Activated T-helper 1 cell treated with anti-CD3 and anti-CD28 coated beads, Interleukin-12 subunit alpha, Interleukin-12 subunit beta, Interleukin-2, Interleukin-4 antibody, amounts not matched to agents 30 ng/mL and 10 ng/mL and 1 ng/mL, durations not matched to agents 14 hours and 24 hours and 36 hours (primary cell): ENCODE measurements around the gene DPH2. TPM values are rescaled to one million over a fixed set of nuclear protein-coding genes. Genes with fewer than 3 reads are reported as not detected.

Experiments used
- DNase-seq: peaks from one replicate; pipeline ENCODE4 v3.0.0; 2021; ENCODE audit warnings: low spot score
- H3K27ac Mint-ChIP-seq: one replicate; pipeline ENCODE4 v1.8.0; 2021; ENCODE audit warnings: mild to moderate bottlenecking, mixed read lengths
- H3K27me3 Mint-ChIP-seq: one replicate; pipeline ENCODE4 v1.8.0; 2022; ENCODE audit warnings: mild to moderate bottlenecking, moderate library complexity, mixed read lengths; ENCODE audit not compliant: insufficient read depth
- H3K36me3 Mint-ChIP-seq: one replicate; pipeline ENCODE4 v1.8.0; 2021; ENCODE audit warnings: low read depth, mixed read lengths
- H3K4me1 Mint-ChIP-seq: one replicate; pipeline ENCODE4 v1.8.0; 2021; ENCODE audit warnings: low read depth, mixed read lengths
- H3K4me3 Mint-ChIP-seq: one replicate; pipeline ENCODE4 v1.8.0; 2021; ENCODE audit warnings: mild to moderate bottlenecking, moderate library complexity, mixed read lengths
- H3K9me3 Mint-ChIP-seq: one replicate; pipeline ENCODE4 v1.8.0; 2021; ENCODE audit warnings: mixed read lengths
- intact Hi-C: fragments of 100-400 bp; cut with micrococcal nuclease; formaldehyde crosslinking; loops from one replicate; pipeline ENCODE4 v1.15.1; 2024
- total RNA-seq: library from RNA; stranded (reverse); gene quantifications from 2 replicates; pipeline ENCODE4 v1.2.3, GENCODE V29; 2022

DPH2 gene
- total RNA-seq, 1 donor from 2014 or later = 74.8 TPM

DNA sequence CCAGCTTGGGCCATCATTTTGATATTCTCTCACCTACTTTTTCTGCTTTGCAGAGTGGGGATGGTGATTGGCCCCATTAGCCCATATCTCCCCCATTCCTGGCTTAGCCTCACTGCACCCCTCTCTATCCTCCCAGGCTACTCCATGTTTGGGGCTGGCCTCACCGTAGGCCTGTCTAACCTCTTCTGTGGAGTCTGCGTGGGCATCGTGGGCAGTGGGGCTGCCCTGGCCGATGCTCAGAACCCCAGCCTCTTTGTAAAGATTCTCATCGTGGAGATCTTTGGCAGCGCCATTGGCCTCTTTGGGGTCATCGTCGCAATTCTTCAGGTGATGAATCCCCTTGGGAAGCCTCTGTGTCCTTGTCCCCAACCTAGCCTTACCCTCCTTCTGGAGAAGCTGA, 7.1 kb downstream of the DPH2 start:
- Mint-ChIP-seq H3K36me3 (peaks cover 43% of the 10 kb centered on the region), H3K27me3 (peaks cover 1% of the 10 kb centered on the region), H3K27ac (no peak overlapping the region), H3K4me3 (peak overlapping the region; percentile 85), H3K9me3 (no peaks in the 10 kb centered on the region), H3K4me1 (peaks cover 58% of the 10 kb centered on the region)
- intact Hi-C loops = loop anchor here (10.0 kb wide), 1 partner anchor 612 kb away; the partner anchor contains the start of gene ELOVL1
- DNase-seq = no peak

DNA sequence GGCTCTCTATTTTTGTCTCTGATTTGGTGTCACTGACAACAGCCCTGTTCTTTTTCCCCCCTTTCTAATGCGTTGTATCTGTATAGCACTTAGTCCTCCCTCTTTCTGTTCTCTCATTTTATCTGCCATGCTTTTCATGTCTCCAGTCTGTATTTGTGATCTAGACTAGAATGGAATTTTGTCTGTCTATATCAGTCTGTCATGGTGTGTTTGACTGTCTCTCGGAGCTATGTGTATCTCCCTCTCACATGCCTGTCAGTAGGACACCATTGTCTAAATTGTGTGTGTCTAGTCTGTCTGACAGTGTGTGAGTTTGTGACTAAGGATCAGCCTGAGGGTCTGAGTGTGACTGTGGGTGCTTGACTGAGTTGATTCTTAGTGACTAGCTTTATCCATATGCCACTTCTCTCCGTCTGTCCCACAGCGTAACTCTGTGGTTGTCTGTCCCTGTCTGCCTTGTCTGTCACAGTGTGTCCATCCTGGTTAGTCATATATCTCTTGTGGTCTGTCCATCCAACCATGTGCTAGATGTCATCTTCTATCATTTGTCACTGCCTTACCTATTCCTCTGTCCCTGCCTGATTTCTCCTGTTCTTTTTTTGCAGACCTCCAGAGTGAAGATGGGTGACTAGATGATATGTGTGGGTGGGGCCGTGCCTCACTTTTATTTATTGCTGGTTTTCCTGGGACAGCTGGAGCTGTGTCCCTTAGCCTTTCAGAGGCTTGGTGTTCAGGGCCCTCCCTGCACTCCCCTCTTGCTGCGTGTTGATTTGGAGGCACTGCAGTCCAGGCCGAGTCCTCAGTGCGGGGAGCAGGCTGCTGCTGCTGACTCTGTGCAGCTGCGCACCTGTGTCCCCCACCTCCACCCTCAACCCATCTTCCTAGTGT, 7.8 kb downstream of the DPH2 start:
- intact Hi-C loops = loop anchor here (10.0 kb wide), 1 partner anchor 613 kb away; the partner anchor contains the start of gene ELOVL1
- peaks cover 1% of the 10 kb centered on the region for H3K27me3 Mint-ChIP-seq
- H3K9me3 Mint-ChIP-seq = no peaks in the 10 kb centered on the region
- no peak for DNase-seq
- H3K4me3 Mint-ChIP-seq = peak overlapping the region; percentile 85
- no peak overlapping the region for H3K27ac Mint-ChIP-seq
- H3K4me1 Mint-ChIP-seq = peaks cover 58% of the 10 kb centered on the region
- H3K36me3 Mint-ChIP-seq = peaks cover 38% of the 10 kb centered on the region

DNA sequence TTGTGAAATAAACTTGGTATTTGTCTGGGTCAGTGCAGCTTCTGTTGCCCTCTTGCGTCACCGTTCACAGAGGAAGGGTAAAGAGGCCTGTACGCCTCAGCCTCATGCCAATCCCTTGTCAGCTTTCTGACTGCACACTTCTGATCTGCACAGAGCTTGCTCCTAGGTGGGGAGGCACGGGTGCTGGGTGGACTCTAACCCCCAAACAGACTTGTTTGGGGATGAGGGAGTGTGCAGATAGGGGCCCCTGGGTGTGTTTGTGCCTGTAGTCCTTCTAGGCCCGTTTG, 8.4 kb downstream of the DPH2 start:
- no peaks in the 10 kb centered on the region for H3K9me3 Mint-ChIP-seq
- DNase-seq = no peak
- H3K36me3 Mint-ChIP-seq = peaks cover 35% of the 10 kb centered on the region
- intact Hi-C loops = loop anchor here (10.0 kb wide), 1 partner anchor 613 kb away; the partner anchor contains the start of gene ELOVL1
- peaks cover 56% of the 10 kb centered on the region for H3K4me1 Mint-ChIP-seq
- peak overlapping the region; percentile 85 for H3K4me3 Mint-ChIP-seq
- H3K27ac Mint-ChIP-seq = no peak overlapping the region
- H3K27me3 Mint-ChIP-seq = peaks cover 1% of the 10 kb centered on the region

DNA sequence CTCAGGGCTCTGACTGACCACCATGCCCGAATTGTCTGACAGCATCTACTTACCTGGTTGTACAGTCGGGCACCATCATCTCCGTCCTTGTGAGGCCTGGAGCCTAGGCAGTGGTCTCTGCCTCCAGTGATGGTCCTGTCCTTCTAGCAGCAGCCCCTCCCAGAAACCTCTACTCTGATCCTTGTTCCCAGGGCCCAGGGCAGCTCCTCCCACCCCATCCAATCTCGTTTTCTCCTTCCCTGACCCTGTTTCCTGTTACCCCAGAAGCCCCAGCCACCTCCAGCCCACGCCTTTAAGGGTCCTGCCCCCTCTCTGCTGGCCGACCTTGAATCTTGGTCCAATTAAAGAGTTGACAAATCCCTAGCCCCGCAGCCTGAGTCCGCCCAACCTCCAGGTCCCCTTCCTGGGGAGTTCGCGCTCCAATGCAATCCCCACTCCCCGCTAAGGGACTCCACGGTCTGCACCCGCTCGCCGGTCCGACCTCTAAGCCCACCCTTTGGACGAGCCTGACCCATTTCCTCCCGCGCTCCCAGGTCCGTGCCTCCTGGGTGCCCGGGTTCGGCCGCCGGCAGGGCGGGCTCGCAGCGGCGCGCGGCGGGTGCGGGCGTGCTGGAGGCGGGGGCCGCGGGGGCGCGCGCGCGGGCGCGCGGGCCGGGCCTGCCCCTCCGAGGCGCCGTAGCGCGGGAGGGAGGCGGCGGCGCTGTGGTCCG, 8.9 kb downstream of the DPH2 start, which contains the start of gene B4GALT2:
TSS of gene B4GALT2 (plus strand) at position 660 of the 710 bp plus-strand sequence. CDS start 1,951 bp downstream, outside the sequence.
- intact Hi-C loops = loop anchor here (10.0 kb wide), 1 partner anchor 614 kb away; the partner anchor contains the start of gene ELOVL1
- Mint-ChIP-seq H3K9me3 (no peaks in the 10 kb centered on the region), H3K4me3 (peak within 1 kb of the TSS; percentile 90), H3K27me3 (peaks cover 1% of the 10 kb centered on the region), H3K36me3 (peaks cover 31% of the 10 kb centered on the region), H3K27ac (peak within 1 kb of the TSS; percentile 86), H3K4me1 (peaks cover 51% of the 10 kb centered on the region)
- DNase-seq = peak; percentile 30

DNA sequence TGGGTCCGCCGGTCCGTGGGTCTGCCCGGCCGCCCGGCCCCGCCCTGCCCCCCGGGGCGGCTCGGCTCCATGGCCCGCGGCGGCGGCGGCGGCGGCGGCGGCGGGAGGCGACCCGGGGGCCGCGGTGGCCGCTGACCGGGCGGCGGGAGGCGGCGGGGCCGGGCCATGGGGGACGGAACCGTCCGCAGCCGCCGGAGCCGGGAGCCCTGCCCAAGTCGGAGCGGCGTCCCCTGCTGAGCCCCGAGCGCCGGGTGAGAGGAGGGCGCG, 9.4 kb downstream of the DPH2 start:
- DNase-seq = no peak
- Mint-ChIP-seq H3K27ac (no peak overlapping the region), H3K4me3 (no peak overlapping the region), H3K27me3 (peaks cover 1% of the 10 kb centered on the region), H3K36me3 (peaks cover 27% of the 10 kb centered on the region), H3K9me3 (no peaks in the 10 kb centered on the region), H3K4me1 (peaks cover 46% of the 10 kb centered on the region)
- intact Hi-C loops = loop anchor here (10.0 kb wide), 1 partner anchor 614 kb away; the partner anchor contains the start of gene ELOVL1

DNA sequence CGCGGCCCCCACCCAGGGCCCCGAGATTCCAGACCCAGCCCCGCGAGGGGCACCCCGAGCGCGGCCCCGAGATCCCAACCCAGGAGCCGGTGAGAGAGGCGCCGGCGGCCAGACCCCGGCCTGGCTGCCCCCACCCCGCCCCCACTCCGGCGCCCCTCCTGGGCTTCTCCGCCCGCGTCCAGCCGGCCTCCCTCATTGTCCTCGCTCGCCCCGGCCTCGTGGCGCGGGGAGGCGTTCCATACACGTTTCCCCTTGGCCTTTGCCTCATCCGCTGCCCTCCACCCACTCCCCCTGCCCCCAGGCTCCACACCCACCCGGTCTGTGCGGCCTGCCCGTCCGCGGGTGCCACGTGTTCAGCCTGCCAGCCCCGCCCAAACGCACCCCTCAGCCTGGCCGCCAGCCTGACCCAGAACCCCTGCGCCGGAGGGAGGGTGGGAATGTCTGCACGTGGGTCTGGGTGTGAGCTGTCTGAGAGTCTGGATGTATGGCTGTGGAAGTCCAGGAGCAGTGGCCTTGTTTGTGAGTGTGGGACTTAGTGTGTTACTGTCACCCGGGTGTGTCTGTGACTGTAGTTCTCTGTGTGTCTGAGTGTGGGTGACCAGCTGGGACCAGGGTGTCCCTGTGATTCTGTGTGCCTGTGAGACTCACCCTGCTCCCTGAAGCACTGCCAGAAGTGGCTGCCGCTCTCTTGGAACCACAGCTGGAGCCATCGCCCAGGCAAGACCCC, 9.9 kb downstream of the DPH2 start:
- no peaks in the 10 kb centered on the region for H3K27me3 Mint-ChIP-seq
- peaks cover 43% of the 10 kb centered on the region for H3K4me1 Mint-ChIP-seq
- no peak for DNase-seq
- H3K36me3 Mint-ChIP-seq = peaks cover 26% of the 10 kb centered on the region
- intact Hi-C loops = loop anchor here (10.0 kb wide), 1 partner anchor 615 kb away; the partner anchor contains the start of gene ELOVL1
- H3K4me3 Mint-ChIP-seq = peak overlapping the region; percentile 90
- H3K27ac Mint-ChIP-seq = peak overlapping the region; percentile 86
- no peaks in the 10 kb centered on the region for H3K9me3 Mint-ChIP-seq

DNA sequence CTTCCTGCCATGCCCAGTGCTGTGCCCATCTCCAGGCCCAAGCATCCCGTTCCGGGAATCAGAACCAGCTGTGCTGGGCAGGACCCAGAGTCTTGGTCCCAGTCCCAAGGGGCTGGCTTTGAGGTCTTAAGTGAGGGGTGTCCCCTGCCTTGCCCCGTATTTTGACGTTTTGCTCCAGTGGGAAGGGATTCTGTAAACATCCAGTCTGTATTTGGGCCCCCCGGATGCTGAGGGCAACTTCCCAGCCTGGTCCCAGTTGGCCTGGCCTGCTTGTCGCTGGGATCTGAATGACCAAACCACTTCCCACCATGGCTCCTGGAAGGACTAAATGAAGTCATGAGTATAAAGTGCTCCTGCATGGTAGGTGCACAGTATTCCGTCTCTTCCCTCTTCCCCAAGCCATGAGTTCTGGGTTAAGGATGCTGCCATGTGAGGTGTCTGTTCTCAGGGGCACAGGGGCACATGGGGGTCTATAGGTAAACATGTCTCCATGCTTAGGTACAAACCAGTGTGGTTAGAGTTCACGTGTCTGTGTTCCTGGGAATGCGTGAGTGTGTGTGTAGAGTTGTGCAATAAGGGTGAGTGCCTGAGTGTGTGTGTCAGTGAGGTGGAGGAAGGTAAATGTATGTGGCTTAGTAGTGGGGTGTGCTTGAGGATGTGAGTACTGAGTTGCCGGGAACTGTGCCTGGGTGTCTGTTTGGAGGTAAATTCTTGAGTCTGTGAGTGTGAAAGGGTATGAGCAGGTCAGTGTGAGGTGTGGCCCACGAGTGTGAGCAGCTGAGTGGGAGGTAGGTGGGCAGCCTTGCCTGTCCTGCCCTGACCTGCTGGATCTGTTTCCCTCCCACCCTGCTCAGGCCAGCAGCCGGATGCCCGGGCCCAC, 10.7 kb downstream of the DPH2 start:
- intact Hi-C loops = no loop called here
- DNase-seq = no peak
- H3K27me3 Mint-ChIP-seq = no peaks in the 10 kb centered on the region
- H3K9me3 Mint-ChIP-seq = no peaks in the 10 kb centered on the region
- peaks cover 43% of the 10 kb centered on the region for H3K4me1 Mint-ChIP-seq
- H3K36me3 Mint-ChIP-seq = peaks cover 27% of the 10 kb centered on the region
- H3K27ac Mint-ChIP-seq = peak overlapping the region; percentile 86
- peak overlapping the region; percentile 90 for H3K4me3 Mint-ChIP-seq

DNA sequence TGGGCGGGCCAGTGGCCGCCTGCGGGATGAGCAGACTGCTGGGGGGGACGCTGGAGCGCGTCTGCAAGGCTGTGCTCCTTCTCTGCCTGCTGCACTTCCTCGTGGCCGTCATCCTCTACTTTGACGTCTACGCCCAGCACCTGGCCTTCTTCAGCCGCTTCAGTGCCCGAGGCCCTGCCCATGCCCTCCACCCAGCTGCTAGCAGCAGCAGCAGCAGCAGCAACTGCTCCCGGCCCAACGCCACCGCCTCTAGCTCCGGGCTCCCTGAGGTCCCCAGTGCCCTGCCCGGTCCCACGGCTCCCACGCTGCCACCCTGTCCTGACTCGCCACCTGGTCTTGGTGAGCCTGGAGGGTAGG, 11.3 kb downstream of the DPH2 start:
- H3K27ac Mint-ChIP-seq = no peak overlapping the region
- peaks cover 26% of the 10 kb centered on the region for H3K36me3 Mint-ChIP-seq
- no peaks in the 10 kb centered on the region for H3K9me3 Mint-ChIP-seq
- no peak for DNase-seq
- peaks cover 38% of the 10 kb centered on the region for H3K4me1 Mint-ChIP-seq
- H3K27me3 Mint-ChIP-seq = no peaks in the 10 kb centered on the region
- intact Hi-C loops = no loop called here
- peak overlapping the region; percentile 12 for H3K4me3 Mint-ChIP-seq

DNA sequence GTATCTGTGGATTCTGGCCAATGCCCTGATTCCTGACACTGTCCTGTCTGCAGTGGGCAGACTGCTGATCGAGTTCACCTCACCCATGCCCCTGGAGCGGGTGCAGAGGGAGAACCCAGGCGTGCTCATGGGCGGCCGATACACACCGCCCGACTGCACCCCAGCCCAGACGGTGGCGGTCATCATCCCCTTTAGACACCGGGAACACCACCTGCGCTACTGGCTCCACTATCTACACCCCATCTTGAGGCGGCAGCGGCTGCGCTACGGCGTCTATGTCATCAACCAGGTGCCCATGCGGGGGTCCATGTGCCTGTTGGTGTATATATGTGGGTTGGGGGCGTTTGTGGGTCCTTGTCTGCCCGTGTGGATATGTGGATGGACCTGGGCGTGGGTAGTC, 11.8 kb downstream of the DPH2 start:
- H3K4me1 Mint-ChIP-seq = peaks cover 32% of the 10 kb centered on the region
- H3K9me3 Mint-ChIP-seq = no peaks in the 10 kb centered on the region
- intact Hi-C loops = no loop called here
- H3K27ac Mint-ChIP-seq = no peak overlapping the region
- no peak for DNase-seq
- no peaks in the 10 kb centered on the region for H3K27me3 Mint-ChIP-seq
- H3K4me3 Mint-ChIP-seq = peak overlapping the region; percentile 53
- H3K36me3 Mint-ChIP-seq = peaks cover 23% of the 10 kb centered on the region

DNA sequence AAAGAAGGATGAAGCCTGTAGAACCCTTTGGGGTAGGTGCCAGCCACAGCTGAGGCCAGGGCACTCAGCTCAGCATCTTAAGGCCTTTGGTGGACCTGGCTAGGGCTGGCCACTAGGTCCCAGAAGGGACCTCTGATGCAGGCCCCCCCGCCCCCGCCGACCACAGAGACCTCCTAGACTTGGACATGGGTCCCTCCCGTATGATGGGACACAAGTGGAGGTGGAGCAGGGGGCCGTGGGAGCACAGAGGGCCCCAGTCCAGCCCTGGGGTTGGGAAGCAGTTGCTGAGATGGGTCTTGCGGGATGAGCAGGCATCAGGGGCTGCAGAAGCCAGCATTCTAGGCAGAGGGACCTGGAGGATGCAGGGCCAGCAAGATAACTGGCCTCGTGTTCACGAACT, 12.4 kb downstream of the DPH2 start:
- Mint-ChIP-seq H3K27ac (no peak overlapping the region), H3K4me1 (peaks cover 26% of the 10 kb centered on the region), H3K27me3 (no peaks in the 10 kb centered on the region), H3K36me3 (peaks cover 17% of the 10 kb centered on the region), H3K9me3 (no peaks in the 10 kb centered on the region), H3K4me3 (no peak overlapping the region)
- no peak for DNase-seq
- intact Hi-C loops = no loop called here

DNA sequence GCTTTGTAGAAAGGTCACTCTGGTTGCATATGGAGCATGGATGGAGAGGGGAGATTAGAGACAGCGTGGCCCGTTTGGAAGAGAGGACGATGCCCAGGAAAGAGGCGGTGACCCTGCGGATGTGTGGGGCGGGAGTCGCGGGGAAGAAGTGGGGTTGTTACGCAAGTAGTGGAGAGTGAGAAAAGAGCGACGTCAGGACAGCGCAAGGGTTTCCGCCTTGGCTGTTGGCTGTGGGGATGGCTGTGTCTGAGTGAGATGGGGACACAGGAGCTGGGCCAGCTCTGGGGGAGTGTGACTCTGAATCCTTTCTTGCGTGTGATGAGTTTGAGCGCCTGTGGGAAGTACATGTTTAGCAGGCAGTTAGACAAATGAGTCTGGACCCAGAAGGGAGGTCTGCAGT, 13.0 kb downstream of the DPH2 start:
- Mint-ChIP-seq H3K4me3 (no peak overlapping the region), H3K27me3 (no peaks in the 10 kb centered on the region), H3K36me3 (peaks cover 11% of the 10 kb centered on the region), H3K27ac (no peak overlapping the region), H3K4me1 (peaks cover 21% of the 10 kb centered on the region), H3K9me3 (no peaks in the 10 kb centered on the region)
- intact Hi-C loops = no loop called here
- DNase-seq = no peak

DNA sequence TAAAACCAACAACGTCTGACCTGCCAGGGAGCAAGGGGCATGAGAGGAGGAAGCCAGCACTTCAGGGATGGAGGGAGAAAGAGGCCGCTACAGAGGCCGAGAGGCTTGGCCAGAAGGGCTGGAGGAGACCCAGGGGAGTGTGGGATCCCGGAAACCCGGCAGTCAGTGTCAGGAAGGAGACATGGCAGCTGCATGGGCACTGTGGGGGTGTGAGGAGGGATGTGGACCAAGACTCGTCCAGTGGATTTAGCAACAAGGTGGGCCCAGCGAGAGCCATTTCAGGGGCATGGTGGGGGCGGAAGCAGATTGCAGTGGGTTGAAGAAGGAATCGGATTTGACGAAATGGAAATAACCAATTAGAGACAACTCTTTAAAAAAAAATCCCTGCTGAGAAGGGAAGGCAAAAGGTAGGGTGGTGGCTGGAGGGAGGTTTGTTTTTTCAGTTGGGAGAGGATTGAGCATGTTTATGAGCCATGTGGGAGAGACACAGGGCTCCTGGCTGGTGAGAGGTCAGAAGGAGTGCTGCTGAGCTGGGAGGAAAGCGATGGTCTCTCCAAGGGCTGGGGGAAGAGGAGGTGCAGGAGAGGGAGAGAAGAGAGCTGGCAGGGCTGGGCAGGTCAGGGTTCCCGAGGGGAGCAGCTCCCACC, 13.6 kb downstream of the DPH2 start:
- H3K4me3 Mint-ChIP-seq = no peak overlapping the region
- peaks cover 15% of the 10 kb centered on the region for H3K4me1 Mint-ChIP-seq
- H3K9me3 Mint-ChIP-seq = no peaks in the 10 kb centered on the region
- intact Hi-C loops = no loop called here
- H3K27ac Mint-ChIP-seq = no peak overlapping the region
- H3K36me3 Mint-ChIP-seq = peaks cover 8% of the 10 kb centered on the region
- no peaks in the 10 kb centered on the region for H3K27me3 Mint-ChIP-seq
- no peak for DNase-seq
